Measurements from ENCODE around the gene PHF2.
"Not testable (repeated sequence)": the region's sequence is repeated elsewhere in the genome, so short reads cannot be mapped to it uniquely, and the experiment has no call there.

The PHF2 gene

GRCh38 chr9:93665637-93666438, 89.5 kb downstream of the PHF2 start:
- DNase-seq (ENCODE audit: low read depth): no peak

- DNase-seq (ENCODE audit: low read depth): not testable (repeated sequence)
These were observed 90.0 kb downstream of the PHF2 start for GRCh38 chr9:93666439-93666784.

- no peak for DNase-seq (ENCODE audit: low read depth)
These were observed 90.6 kb downstream of the PHF2 start for GRCh38 chr9:93667006-93667405.

DNA sequence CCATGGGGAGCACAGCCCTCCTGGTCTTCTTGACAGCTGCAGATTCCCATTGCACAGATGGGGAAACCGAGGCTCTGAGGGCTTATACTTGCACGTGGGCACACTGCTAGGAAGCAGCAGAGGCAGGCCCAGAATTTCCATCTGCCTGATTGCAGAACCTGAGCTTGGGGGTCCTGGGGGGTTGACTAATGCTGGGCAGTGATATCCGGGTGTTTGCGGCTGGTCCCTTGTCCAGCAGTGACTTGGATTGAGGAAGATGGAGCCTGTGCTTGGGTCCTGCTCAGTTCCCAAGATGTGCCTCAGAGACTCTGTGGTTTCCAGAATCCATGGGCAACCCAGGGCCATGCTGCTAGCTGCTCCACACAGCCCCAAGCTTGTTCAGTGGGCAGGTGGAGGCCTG, 91.2 kb downstream of the PHF2 start:
- no peak for DNase-seq (ENCODE audit: low read depth)

- no peak for DNase-seq (ENCODE audit: low read depth)
These were observed 92.0 kb downstream of the PHF2 start for GRCh38 chr9:93668261-93668871.

GRCh38 chr9:93669116-93669957, 93.0 kb downstream of the PHF2 start:
- DNase-seq (ENCODE audit: low read depth): no peak

DNA sequence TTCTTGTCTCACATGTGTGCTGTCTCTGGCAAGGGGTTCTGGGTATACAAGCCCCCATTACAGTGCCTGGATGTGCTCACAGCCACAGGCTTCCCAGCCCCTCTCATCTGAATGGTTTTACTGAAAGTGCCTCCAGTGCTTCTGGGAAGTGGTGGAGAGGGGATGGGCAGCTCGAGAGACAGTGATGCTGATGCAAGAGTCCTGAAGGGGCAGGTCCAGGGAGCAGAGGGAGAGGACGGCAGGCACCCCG, 93.5 kb downstream of the PHF2 start:
- DNase-seq (ENCODE audit: low read depth): no peak

- peak; percentile 58 for DNase-seq (ENCODE audit: low read depth)
These were observed 94.0 kb downstream of the PHF2 start for GRCh38 chr9:93670208-93671019.

- DNase-seq (ENCODE audit: low read depth): no peak
These were observed 94.6 kb downstream of the PHF2 start for GRCh38 chr9:93671020-93671338.

DNA sequence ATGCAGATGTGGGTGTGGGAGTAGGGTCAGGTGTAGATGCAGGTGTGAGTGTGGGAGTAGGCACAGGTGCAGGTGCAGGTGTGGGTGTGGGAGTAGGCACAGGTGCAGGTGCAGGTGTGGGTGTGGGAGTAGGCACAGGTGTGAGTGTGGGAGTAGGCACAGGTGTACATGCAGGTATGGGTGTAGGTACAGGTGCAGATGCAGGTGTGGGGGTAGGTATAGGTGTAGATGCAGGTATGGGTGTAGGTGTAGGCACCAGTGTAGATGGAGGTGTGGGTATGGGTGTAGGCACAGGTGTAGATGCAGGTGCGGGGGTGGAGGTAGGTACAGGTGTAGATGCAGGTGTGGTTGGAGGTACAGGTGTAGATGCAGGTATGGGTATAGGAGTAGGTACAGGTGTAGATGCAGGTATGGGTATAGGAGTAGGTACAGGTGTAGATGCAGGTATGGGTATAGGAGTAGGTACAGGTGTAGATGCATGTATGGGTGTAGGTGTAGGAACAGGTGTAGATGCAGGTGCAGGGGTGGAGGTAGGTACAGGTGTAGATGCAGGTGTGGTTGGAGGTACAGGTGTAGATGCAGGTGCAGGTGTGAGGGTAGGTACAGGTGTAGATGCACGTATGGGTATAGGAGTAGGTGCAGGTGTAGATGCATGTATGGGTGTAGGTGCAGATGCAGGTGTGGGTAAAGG, 96.1 kb downstream of the PHF2 start:
- not testable (repeated sequence) for DNase-seq (ENCODE audit: low read depth)

GRCh38 chr9:93673021-93673838, 96.8 kb downstream of the PHF2 start:
- no peak for DNase-seq (ENCODE audit: low read depth)

DNA sequence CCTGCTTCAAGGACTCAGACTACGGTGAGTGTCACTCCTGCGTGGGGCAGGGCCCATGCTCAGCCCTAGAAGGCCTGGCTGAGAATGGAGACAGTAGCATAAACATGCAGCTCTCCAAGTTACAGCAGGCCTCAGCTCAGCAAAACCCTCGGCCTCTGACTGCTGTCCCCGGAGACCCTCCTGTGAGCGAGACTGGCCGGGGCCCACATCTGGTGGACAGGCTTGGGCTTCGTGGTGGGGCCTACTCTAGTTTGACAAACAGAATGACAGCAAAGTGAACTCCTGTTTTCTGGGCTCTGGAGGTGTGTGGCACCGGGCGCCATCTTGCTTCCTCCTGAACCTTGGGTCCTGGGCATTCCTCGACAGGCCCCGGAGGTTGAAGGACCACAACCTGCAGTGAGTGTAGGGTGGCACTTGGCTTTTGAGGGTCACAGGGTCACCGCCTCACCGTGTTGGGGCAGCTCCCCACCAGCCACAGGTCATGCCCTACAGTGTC, 97.5 kb downstream of the PHF2 start:
- DNase-seq (ENCODE audit: low read depth): no peak

DNA sequence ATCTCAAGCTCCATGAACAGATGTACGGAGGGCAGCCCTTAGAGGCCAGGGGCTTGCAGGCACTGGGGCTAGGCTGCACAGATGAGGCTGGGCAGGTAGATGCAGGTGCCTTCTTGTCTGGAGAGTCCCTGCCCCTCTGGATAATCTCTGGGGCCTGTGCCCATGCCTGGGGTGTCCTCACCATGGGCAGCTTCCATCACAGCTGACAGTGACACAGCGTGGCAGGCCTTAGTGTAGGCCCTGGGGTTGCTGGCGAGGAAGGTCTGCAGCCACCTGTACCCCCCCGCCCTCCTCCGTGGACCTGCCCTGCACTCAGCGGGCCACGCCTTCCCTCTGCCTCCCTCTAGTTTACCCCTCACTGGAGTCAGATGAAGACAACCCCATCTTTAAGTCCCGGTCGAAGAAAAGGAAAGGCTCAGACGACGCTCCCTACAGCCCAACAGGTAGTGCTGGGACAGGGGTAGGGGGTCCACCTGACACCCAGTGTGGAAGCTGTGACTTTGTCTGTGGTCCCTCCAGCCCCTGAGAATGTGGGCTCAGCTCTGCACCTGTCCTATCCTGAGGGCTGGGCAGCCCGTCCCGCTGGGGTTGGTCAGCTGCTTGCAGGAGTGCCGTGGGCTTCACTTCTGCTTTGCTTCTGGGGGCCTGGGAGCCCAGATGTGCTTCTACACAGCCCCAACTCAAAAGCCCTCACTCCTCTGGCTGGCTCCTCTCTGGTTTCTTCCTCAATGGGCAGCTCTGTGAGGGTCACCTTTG, 98.4 kb downstream of the PHF2 start:
- DNase-seq (ENCODE audit: low read depth): no peak

DNA sequence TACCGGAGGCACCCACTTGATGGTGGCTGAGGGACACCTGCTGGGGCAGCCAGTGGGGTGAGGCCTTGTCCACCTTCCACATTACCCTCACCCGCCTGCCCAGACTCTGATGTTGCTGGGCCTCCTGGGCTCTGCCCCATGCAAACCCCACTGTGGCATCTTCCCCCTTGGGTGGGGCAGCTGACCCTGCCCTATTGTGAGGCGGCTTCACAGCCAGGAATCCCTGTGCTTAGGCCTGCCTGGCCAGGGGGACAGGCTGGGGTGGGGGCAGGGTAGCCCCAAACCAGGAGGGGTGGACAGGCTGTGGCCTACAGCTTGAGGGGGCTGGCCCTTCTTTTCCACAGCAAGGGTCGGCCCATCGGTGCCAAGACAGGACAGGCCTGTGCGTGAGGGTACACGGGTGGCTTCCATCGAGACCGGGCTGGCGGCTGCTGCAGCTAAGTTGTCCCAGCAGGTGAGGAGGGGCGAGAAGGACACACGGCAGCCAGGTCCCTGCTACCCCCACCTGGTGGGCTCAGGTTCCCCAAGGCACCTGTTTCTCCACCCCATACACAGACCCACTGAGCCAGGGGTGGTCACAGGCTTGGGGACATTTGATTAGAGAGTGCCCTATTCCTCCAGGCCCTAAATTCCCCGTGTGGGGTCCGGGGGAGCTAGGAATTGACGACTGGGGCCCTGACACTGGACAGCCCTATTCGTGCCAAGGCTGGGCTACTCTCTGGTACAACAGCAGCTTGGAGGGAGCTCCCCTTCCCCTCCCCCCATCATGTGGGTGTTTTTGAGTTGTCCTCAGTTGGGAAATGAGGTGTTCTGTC, 99.2 kb downstream of the PHF2 start:
- DNase-seq (ENCODE audit: low read depth): no peak

DNA sequence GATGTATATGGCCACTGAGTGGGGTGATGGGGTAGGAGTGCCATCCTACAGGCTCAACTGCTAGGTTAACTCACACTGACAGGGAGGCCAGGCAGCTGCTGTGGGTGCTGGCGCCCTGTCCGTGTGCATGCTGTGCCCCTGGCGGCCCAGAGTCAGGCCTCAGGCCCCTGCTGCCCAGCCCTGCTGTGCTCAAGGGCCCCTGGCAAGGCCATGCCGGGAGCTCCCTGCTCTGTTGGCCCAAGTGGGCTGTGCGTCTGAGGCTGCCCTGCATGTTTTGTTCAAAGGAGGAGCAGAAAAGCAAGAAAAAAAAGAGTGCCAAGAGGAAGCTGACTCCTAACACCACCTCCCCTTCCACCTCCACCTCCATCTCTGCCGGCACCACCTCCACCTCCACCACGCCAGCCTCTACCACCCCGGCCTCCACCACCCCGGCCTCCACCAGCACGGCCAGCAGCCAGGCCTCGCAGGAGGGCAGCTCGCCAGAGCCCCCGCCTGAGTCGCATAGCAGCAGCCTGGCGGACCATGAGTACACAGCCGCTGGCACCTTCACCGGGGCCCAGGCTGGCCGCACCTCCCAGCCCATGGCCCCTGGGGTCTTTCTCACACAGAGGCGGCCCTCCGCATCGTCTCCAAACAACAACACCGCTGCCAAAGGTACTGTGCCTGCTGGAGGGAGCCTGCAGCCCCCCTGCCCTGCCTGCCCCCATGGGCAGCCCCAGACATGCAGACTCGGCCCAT, 100.1 kb downstream of the PHF2 start:
- DNase-seq (ENCODE audit: low read depth): no peak

GRCh38 chr9:93677048-93677571, 100.7 kb downstream of the PHF2 start:
- no peak for DNase-seq (ENCODE audit: low read depth)

- DNase-seq (ENCODE audit: low read depth): no peak
These were observed 101.3 kb downstream of the PHF2 start for GRCh38 chr9:93677641-93678136.
